ENCODE measurements around the gene GMPPA.
A peak's percentile ranks its signal among the peaks of the same experiment; 100 is the strongest.

GMPPA gene

GRCh38 chr2:219522111-219523030 lies 23.7 kb downstream of the GMPPA start:
- no peak for DNase-seq

GRCh38 chr2:219523031-219523671 lies 24.5 kb downstream of the GMPPA start:
- no peak for DNase-seq

DNA sequence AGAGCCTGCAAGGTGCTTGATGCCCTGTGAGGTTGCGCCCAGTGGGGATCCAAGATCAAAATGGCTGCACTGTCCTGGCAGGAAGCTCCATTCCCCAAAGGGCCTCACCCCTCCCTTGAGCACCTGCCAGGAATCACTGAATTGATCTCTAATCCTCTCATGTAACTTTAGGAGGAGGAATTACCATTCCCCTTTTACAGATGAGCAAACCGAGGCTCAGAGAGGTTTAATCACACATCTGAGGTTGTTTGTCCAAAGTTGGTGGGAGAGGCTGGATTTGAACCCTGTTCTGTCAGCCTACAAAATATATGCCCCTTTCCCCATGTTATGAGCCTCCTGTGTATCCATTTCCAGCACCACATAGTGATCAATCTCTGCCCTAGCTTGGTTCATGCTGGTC lies 26.1 kb downstream of the GMPPA start:
- DNase-seq, result no peak

GRCh38 chr2:219525533-219526232 lies 27.0 kb downstream of the GMPPA start:
- DNase-seq, result no peak

DNA sequence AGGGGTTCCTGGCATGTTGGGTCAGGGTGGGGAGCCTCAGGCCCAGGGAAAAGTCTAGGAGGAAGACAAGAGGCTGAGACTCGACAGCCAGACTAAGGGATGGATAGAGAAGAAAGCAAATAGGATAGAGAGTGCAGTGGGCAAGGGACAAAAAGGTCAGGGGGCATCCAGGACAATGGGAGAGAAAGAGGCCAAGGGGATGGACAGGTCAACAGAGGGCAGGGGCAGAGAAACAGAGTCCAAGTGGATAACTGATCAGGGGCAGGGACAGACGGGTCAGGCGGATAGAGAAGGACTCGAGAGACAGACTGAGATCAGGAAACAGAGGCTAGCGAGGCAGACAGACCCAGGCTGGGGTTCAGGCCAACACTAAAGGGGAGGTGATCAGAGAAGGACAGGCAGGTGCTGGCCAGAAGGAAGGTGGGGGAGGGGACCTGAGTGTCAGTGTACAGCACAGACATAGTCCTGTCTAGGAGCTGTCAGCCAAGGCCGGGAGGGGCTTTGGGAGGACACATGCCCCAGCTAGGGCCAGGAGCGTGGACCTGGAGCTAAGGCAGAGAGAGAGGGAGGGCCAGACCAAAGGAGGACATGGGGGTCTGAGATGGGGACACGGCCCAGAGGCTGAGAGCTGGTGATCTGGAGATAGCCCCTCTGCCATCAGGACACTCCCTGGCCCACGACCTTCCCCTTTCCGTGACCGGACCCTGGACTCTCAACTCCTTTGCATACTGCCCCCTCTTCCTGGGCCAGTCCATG lies 27.8 kb downstream of the GMPPA start:
- no peak for DNase-seq

DNA sequence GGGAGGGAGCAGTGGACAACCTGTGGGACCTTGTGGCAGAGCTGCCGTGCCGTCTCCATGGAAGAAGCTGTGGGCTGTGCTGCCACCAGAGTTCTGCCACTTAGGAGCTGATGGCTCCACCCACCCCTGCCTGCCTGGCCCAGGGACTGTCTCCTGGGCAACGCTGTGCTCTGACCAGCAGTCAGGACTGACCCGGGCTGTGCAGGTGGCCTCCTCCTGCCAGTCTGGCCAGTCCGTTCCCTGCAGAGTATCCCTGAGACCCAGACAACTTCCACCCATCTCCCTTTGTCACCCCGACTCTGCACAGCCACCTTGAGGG lies 28.3 kb downstream of the GMPPA start:
- no peak for DNase-seq

DNA sequence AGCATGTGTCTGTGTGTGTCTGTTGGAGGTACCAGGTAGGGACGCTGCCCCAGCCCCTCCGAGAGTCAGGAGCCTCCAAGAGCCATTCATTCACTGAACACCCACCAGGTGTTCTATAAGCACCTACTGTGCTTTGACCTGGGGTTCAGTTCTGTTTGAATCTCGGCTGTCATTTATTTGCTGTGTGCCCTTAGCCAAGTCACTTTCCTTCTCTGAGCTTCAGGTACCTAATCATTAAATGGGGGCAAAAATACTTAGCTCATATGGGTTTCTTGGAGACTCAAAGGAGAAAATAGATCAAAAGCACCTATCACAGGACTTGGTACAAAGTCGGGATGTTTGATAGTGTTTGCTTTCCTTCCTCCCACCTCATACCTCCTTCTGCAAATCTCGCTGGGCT lies 28.8 kb downstream of the GMPPA start:
- no peak for DNase-seq

GRCh38 chr2:219530048-219530963 lies 31.6 kb downstream of the GMPPA start:
- DNase-seq, result peak; percentile 68 to 83 (median 78)

DNA sequence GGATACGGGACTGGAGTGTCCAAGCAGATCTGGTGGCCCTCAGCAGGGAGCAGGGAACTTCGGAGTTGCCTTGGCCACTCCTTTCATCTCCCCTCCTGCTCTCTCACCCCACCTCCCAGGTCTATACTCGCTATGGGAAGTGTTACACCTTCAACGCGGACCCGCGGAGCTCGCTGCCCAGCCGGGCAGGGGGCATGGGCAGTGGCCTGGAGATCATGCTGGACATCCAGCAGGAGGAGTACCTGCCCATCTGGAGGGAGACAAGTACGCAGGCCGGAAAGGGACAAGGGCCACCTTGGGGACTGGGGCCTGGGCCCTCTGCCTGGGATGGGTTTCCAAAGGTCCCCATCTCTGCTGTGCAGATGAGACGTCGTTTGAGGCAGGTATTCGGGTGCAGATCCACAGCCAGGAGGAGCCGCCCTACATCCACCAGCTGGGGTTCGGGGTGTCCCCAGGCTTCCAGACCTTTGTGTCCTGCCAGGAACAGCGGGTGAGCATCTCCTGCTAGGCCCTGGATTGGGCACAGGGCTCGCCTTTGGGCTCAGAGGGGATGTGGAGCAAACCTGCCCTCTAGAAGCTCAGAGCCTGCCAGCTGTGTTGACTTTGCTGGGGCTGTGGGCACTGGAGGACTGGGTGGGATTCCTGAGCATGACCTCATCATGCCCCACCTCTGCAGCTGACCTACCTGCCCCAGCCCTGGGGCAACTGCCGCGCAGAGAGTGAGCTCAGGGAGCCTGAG lies 33.1 kb downstream of the GMPPA start:
- no peak for DNase-seq

GRCh38 chr2:219532378-219532649 lies 33.6 kb downstream of the GMPPA start:
- no peak for DNase-seq

GRCh38 chr2:219533930-219534661 lies 35.4 kb downstream of the GMPPA start:
- no peak for DNase-seq

DNA sequence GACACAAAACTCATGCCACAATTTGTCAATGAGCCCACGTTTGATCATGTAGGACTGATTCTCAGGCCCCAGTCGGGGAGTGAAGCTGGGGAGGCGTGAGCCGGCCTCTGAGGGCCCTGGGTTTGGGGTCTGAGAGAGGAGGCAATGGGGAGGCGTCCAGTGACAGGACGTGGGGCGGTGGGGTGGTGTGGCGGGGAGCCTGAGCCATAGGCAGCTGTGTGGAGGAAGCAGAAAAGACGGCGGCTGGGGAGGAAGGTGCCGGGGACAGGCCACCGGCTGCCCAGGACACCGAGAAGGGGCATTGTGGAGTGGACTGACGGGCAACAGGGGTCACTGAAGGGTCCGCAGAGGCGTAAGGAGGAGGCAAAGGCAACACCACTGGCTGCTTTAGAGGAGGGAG lies 37.7 kb downstream of the GMPPA start:
- DNase-seq, result no peak

GRCh38 chr2:219536967-219537366 lies 38.3 kb downstream of the GMPPA start:
- no peak for DNase-seq

- DNase-seq, result no peak
These were observed 39.2 kb downstream of the GMPPA start for GRCh38 chr2:219537657-219538488.

DNA sequence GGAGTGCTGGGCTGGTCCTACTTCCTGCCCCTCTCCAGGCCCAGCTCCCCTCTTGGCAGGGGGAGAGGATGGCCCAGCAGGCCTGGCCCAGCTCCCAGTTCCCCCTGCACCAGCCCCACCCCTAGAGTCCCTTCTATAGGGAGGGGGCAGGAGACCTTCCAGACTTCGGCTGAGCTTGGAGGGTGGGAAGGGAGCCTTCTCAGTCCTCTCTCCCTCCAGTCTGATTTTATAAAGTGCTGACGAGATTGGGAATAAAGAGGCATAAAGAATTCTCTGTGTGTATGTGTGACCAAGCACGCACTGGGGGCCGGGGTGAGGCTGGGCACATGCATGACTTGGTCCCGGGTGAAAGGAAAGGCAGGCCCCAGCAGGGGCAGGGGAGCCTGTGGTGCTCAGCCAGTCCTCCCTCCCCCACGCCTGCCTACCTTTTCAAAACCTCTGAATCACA lies 39.8 kb downstream of the GMPPA start:
- no peak for DNase-seq

GRCh38 chr2:219538956-219539788 lies 40.5 kb downstream of the GMPPA start:
- DNase-seq, result no peak

- DNase-seq, result no peak
These were observed 41.4 kb downstream of the GMPPA start for GRCh38 chr2:219539926-219540678.

All from T-helper 1 cell (primary cell).